ENCODE data around the gene NPHS1.

Gene NPHS1

GRCh38 chr19:35787227-35787799, 65.0 kb downstream of the NPHS1 start:
- DNase-seq (ENCODE audit: low spot score), result no peak

DNA sequence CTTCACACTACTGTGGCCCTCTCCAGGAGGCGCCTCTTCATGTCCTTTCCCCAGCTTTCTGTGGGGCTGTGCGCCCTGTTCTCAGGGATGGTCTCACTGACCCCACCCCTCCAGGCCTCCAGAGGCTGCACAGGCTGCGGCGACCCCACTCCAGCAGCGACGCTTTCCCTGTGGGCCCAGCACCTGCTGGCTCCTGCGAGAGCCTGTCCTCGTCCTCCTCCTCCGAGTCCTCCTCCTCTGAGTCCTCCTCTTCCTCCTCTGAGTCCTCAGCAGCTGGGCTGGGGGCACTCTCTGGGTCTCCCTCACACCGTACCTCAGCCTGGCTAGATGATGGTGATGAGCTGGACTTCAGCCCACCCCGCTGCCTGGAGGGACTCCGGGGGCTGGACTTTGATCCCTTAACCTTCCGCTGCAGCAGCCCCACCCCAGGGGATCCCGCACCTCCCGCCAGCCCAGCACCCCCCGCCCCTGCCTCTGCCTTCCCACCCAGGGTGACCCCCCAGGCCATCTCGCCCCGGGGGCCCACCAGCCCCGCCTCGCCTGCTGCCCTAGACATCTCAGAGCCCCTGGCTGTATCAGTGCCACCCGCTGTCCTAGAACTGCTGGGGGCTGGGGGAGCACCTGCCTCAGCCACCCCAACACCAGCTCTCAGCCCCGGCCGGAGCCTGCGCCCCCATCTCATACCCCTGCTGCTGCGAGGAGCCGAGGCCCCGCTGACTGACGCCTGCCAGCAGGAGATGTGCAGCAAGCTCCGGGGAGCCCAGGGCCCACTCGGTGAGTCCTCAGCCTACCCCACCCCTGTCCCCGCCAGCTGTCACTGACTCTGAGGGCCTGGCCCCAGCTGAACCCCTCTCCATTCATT, 65.8 kb downstream of the NPHS1 start:
- no peak for DNase-seq (ENCODE audit: low spot score)

- no peak for DNase-seq (ENCODE audit: low spot score)
Observed at GRCh38 chr19:35785339-35785627, 67.0 kb downstream of the NPHS1 start.

GRCh38 chr19:35784503-35785338, 67.6 kb downstream of the NPHS1 start:
- DNase-seq (ENCODE audit: low spot score), result no peak

- no peak for DNase-seq (ENCODE audit: low spot score)
Observed at GRCh38 chr19:35783469-35784434, 68.6 kb downstream of the NPHS1 start.

GRCh38 chr19:35782589-35782988, 69.7 kb downstream of the NPHS1 start:
- DNase-seq (ENCODE audit: low spot score), result no peak

GRCh38 chr19:35781650-35782049, 70.7 kb downstream of the NPHS1 start:
- DNase-seq (ENCODE audit: low spot score), result no peak

DNA sequence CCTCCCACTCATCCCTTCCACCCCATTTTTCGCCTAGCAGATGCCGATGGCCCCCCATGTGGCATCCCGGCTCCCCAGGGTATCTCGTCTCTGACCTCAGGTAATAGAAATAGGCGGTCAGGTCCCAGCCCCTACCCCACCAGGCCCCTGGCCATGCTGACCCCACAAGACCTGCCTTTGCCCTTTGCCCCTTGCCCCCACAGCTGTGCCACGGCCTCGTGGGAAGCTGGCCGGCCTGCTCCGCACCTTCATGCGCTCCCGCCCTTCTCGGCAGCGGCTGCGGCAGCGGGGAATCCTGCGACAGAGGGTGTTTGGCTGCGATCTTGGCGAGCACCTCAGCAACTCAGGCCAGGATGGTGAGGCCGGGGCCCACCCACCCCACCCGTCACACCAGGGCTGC, 71.6 kb downstream of the NPHS1 start:
- DNase-seq (ENCODE audit: low spot score), result no peak

- DNase-seq (ENCODE audit: low spot score), result no peak
Observed at GRCh38 chr19:35780058-35780457, 72.2 kb downstream of the NPHS1 start.

DNA sequence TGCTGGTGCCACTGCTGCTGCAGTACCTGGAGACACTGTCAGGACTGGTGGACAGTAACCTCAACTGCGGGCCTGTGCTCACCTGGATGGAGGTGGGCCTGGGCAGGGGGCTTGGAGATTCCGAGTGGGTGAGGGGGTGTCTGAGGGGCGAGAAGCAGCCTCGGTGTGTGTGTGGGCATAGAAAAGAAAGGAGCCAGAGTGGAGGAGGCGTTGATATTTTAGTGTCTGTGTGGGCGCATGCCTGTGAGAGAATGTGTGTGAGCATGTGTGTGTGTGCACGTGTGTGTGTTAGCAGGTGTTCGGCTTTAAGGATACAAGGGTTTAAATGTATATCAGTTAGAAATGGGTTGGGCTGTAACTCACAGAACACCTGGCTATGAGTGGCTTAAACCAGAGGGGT, 73.3 kb downstream of the NPHS1 start:
- DNase-seq (ENCODE audit: low spot score), result no peak

- no peak for DNase-seq (ENCODE audit: low spot score)
Observed at GRCh38 chr19:35777961-35778360, 74.3 kb downstream of the NPHS1 start.

DNA sequence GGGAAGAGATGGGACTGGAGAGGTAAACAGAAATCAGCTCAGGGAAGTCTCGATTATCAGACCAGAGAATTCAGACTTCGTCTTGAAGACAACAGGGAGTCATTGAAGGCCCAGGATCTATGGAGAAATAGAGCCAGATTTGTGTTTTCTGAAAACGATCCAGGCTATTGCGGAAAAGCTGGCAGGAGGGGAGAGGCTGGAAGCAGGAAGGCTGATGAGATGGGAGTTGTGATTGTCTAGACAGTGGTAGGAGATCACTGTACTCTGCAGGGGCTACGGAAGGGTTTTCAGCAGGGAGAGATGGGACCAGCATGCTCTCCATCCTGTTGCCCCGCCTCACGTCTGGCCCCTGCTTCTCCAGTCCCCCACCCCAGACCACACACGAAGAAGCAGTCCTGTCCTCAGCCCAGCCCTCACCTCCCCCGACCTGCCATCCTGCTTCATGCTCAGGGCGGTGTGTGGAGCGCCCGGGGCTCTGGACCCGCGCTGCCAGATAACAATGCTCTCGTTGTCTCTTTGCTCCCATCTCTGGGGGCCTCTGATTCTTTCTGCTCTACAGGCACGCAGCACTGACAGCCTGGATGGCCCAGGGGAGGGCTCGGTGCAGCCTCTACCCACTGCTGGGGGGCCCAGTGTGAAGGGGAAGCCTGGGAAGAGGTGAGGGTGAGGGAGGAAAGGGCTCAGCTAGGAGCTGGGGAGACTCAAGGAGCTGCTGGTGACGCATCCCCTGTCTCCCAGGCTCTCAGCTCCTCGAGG, 75.0 kb downstream of the NPHS1 start:
- DNase-seq (ENCODE audit: low spot score), result no peak

DNA sequence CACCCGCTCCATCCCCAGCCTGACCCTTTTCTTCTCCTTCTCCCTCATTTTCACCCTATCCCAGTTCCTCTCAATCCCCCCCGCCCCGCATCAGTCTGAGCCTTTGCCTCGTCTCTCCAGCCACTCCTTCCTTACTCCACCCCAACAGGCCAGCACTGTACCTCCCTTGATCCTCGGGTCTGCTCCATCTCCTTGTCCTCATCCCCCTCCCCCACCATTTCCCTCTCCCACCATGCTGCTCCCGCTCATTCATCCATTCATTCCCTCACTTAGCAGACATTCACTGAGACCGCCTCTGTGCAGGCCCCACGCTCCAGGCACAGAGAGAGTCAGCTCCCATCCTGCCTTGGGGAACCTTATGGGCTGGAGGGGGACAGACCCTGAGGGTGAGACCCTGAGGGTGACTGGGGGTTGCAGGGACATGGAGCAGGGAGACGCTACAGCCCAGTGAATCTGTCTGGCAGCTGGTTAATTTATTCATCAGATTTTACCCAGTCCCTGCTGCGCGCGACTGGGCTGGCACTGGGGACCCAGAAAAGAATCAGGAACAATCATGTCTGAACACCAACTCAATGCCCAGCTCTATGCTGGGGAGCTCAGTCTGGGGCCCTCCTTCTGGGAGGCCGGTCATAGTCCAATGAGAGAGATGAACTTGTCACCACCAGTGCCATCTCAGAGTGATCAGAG, 76.1 kb downstream of the NPHS1 start:
- no peak for DNase-seq (ENCODE audit: low spot score)

Data from AG20443 (cell line).